Activated naive CD4-positive, alpha-beta T cell treated with anti-CD3 and anti-CD28 coated beads, Interleukin-2, amount 50 U/mL, for 24 hours (primary cell): Measurements from ENCODE around the gene ANKRD66.
"Not testable (repeated sequence)": the region's sequence is repeated elsewhere in the genome, so short reads cannot be mapped to it uniquely, and the experiment has no call there.

Source experiments
- H3K27ac Mint-ChIP-seq: one replicate; pipeline ENCODE4 v1.8.0; 2021; ENCODE audit warnings: mild to moderate bottlenecking, mixed read lengths
- H3K27me3 Mint-ChIP-seq: one replicate; pipeline ENCODE4 v1.8.0; 2021; ENCODE audit warnings: mixed read lengths
- H3K36me3 Mint-ChIP-seq: one replicate; pipeline ENCODE4 v1.8.0; 2021; ENCODE audit warnings: mixed read lengths
- H3K4me1 Mint-ChIP-seq: one replicate; pipeline ENCODE4 v1.8.0; 2021; ENCODE audit warnings: mixed read lengths
- H3K4me3 Mint-ChIP-seq: one replicate; pipeline ENCODE4 v1.8.0; 2021; ENCODE audit warnings: mild to moderate bottlenecking, mixed read lengths
- H3K9me3 Mint-ChIP-seq: one replicate; pipeline ENCODE4 v1.8.0; 2021; ENCODE audit warnings: mixed read lengths

Gene ANKRD66

DNA sequence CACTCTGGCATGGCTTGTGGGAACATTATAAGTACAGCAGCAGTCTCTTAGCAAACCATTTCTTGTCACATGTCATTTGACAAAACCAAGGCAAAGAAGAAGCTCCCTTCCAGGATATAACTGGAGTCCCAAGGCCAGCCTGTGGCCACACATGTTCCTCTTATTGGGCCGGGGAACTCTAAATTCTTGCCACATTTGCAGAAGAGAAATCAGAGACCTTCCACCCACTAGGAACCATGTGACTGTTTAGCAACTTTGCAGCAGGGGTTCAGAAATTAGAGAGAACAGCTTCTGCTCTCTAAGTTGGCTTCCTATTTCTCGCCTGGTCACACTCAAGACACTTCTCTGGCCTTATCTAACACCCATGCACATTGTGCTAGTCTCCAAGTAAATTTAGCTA, 26.0 kb downstream of the ANKRD66 start:
- Mint-ChIP-seq H3K27ac (no peak overlapping the region), H3K36me3 (no peaks in the 10 kb centered on the region), H3K9me3 (no peaks in the 10 kb centered on the region), H3K4me3 (no peak overlapping the region), H3K4me1 (no peaks in the 10 kb centered on the region), H3K27me3 (peaks cover 2% of the 10 kb centered on the region)

DNA sequence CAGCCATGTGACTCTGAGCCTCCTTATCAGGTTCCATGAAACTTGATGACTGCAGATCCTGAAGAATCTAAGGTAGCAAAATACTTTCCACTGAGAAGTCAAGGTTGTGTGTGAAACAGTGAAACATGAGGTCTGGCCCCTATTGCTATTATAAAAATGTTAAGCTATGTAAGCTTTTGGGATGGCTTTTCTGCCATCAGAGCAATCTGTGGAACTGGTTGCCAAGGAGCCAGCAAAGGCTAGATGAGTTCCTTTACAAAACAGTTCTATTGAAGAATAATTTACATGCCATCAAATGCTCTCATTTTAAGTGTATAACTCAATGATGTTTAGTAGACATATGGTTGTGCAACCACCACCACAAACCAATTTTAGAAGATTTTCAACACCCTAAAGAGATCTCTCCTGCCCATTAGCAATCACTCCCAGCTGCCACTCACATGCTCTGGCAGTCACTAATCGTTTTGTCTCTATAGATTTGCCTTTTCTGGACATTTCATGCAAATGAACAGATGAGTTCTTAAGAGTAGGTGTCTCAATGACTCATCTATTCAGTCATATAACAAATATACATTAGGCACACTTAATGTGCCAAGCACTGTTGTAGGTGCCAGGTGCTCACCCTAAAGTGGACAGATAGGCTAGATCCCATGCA, 26.6 kb downstream of the ANKRD66 start:
- peaks cover 2% of the 10 kb centered on the region for H3K27me3 Mint-ChIP-seq
- H3K27ac Mint-ChIP-seq, result no peak overlapping the region
- no peaks in the 10 kb centered on the region for H3K36me3 Mint-ChIP-seq
- H3K4me1 Mint-ChIP-seq, result no peaks in the 10 kb centered on the region
- H3K9me3 Mint-ChIP-seq, result no peaks in the 10 kb centered on the region
- H3K4me3 Mint-ChIP-seq, result no peak overlapping the region

DNA sequence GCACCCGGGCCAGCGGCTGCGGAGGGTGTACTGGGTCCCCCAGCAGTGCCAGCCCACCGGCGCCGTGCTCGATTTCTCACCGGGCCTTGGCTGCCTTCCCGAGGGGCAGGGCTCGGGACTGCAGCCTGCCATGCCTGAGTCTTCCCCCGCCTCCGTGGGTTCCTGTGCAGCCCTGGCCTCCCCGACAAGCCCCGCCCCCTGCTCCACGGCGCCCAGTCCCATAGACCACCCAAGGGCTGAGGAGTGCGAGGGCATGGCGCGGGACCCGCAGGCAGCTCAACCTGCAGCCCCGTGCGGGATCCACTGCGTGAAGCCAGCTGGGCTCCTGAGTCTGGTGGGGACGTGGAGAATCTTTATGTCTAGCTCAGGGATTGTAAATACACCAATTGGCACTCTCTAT, 28.0 kb downstream of the ANKRD66 start:
- not testable (repeated sequence) for H3K36me3 Mint-ChIP-seq, H3K27ac Mint-ChIP-seq, H3K27me3 Mint-ChIP-seq, H3K9me3 Mint-ChIP-seq, H3K4me1 Mint-ChIP-seq, H3K4me3 Mint-ChIP-seq

DNA sequence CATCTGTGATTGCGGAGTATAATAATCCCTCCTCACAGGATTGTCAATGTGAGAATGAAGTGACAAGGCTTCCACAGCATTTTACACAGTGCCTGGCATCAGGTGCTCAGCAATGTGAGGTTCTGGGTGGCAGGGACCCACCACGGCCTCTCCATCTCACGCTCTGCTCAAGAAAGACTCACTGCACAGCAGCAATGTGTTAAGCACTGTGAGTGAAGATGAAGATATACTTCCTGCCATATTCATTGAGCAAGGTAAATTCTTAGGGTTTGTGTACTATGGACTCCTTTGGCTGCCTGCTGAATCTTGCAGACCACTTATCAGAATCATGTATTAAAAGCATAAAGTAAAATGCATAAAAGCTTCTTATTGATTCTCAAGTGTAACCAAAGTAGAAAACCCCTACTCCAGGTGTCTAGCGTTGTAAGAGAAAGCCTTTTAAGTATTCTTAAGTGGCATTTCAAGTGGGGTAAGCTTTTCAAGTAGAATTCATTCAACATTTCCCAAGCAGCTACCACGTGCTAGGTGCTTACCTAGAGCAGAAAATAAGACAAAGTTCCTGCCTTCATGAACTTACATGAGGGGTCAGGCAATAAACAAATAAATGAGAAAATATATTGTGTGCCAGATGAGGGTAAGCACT, 29.5 kb downstream of the ANKRD66 start:
- Mint-ChIP-seq H3K27ac (no peak overlapping the region), H3K9me3 (no peaks in the 10 kb centered on the region), H3K27me3 (no peaks in the 10 kb centered on the region), H3K36me3 (no peaks in the 10 kb centered on the region), H3K4me1 (no peaks in the 10 kb centered on the region), H3K4me3 (no peak overlapping the region)

DNA sequence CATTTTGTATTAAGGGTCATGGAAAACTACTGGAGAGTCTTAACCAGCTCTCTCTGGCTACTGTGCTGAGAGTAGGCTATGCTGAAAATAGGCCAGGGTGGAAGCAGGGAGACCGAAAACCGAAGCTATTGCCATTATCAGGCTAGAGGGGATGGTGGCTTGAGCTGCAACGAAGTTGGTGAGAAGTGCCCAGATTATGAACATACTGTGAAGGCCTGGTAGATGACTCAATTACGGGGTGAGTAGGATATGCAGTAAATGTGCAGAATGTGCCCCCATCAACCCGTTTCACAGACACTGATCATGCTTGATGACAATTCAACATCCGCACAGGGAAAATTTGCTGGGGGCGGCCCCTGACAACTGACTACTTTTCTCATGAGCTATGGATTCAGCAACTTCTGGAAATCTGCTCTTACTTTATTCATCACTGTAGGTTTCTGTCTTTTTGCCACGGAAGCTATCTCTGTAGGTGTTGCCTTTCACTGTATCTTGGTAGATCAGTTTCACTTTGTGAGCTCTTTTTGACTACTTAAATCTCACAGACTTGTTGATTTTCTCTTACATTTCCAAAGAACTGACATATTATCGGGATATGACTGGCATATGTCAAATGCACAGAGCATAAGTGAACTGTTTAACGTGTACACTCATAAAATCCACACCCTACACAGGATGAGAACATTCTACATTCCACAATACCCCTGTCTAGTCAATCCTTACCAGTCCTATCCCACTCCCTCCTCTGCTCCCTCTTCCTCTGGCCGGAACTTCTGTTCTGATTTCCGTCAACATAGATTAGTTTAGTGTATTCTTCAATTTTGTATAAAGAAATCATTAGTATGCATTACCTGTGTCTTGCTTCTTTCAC, 31.0 kb downstream of the ANKRD66 start:
- Mint-ChIP-seq H3K4me3 (no peak overlapping the region), H3K4me1 (no peaks in the 10 kb centered on the region), H3K9me3 (no peaks in the 10 kb centered on the region), H3K36me3 (no peaks in the 10 kb centered on the region), H3K27ac (no peak overlapping the region), H3K27me3 (no peaks in the 10 kb centered on the region)

DNA sequence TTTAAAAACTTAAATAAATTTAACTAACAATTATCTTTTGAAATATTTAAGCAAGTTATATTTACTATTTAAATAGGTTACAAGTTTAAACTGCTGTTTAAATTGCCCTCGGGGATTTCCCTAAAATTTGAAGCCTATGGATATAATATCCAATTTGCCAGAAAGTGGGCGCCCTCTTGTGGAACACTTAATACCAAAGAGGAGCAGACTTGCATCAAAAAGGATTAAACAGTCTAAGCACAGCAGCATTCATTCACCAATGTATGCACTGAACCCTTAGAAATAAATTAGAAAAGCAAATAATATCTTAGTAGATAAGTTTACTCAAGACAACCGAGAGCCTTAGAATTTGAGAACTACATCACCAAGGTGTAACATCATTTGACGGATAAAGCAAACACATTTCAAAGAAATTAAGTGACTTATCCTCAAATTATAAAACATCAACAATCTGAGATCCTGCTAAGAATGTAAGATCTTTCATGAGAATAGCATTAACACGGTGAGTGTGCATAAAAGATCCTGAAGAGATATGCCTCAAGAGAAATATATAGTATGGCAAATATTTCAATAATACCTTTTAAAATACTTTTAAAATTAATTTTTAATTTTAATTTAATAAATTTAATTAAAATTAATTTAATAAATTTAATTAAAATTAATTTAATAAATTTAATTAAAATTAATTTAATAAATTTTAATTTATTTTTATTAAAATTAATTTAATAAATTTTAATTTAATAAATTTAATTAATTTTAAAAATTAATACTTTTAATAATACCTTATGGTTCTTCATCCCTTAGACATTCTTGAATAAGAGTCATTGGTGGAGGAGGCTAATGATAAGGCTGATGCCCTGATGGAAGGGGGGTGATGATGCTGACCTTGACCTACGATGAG, 35.0 kb downstream of the ANKRD66 start:
- Mint-ChIP-seq H3K4me1 (no peaks in the 10 kb centered on the region), H3K27ac (no peak overlapping the region), H3K4me3 (no peak overlapping the region)

DNA sequence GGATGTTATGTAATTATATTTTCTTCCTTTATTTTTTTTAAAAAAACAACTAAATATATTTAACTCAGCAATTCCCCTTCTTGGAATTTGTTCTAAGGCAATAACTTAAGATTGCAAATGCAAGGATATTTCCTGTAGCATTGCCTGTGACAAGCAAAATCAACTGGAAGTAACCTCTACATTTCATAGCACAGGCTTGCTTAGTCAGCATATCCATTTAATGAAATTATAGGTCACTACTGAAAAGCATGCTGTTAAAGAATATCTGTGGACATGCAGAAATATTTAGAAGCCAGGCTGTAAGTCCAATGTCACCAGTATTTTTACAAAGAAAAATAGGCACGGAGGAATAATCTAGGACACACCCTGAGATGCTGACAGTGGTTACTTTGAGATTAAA, 37.8 kb downstream of the ANKRD66 start:
- H3K36me3 Mint-ChIP-seq, result no peaks in the 10 kb centered on the region
- H3K4me3 Mint-ChIP-seq, result no peak overlapping the region
- peaks cover 5% of the 10 kb centered on the region for H3K27me3 Mint-ChIP-seq
- no peaks in the 10 kb centered on the region for H3K4me1 Mint-ChIP-seq
- H3K9me3 Mint-ChIP-seq, result no peaks in the 10 kb centered on the region
- no peak overlapping the region for H3K27ac Mint-ChIP-seq

More for the DNA sequence above, 35.0 kb downstream of the ANKRD66 start:
- Mint-ChIP-seq H3K27me3 (peaks cover 2% of the 10 kb centered on the region), H3K9me3 (no peaks in the 10 kb centered on the region), H3K36me3 (no peaks in the 10 kb centered on the region)

DNA sequence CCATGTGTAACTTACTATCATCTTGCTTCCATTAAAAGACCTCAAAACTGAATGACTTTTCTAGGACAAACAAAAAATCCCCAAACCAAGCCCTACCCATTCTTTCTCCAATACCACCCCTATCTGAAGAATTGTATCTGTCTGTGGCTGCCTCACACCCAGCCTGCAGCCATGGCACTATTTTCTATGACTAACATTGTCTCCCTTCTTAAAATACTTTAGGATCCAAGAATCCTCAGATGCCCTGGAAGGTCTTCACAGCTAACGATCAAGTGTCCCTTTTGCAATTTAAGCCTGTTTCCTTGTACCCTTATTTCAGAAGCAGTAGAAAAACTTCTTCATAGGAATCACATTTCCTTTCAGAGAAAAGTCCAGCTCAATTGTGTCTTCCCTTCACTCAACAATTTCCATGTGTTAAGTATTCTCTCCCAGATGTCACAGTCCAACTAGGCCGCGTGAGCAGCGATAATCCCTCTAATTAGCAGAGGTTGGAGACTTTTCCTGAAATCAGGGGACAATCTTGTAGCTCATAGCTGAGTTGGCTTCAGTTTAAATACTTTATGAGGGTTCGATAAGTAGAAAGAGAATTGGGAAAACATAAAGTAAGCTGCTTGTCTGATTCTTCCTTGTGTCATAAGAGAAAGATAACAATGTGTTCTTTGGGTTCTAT, 41.3 kb downstream of the ANKRD66 start:
- Mint-ChIP-seq H3K4me3 (no peak overlapping the region), H3K4me1 (no peaks in the 10 kb centered on the region), H3K9me3 (no peaks in the 10 kb centered on the region), H3K27ac (no peak overlapping the region), H3K27me3 (peaks cover 5% of the 10 kb centered on the region), H3K36me3 (no peaks in the 10 kb centered on the region)

DNA sequence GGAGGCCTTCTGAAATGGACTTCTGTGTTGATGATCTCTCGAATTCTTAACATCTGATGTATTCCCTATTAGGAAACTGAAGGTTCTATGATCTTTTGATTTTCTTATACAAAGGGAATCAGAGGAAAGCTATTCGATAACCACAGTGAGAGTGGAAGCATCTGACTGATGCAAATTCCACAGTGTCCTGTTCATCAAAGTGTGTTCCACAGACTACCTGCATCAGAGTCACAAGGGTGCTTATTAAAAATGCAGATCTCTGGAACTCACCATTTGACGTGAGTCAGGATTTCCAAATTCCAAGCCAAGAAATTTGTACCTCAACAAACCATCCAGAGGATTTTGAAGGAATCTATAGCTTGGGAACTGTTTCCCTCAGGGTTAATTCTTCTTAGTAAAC, 42.1 kb downstream of the ANKRD66 start:
- H3K27me3 Mint-ChIP-seq, result peaks cover 5% of the 10 kb centered on the region
- no peaks in the 10 kb centered on the region for H3K4me1 Mint-ChIP-seq
- no peak overlapping the region for H3K4me3 Mint-ChIP-seq
- H3K27ac Mint-ChIP-seq, result no peak overlapping the region
- no peaks in the 10 kb centered on the region for H3K9me3 Mint-ChIP-seq
- no peaks in the 10 kb centered on the region for H3K36me3 Mint-ChIP-seq

DNA sequence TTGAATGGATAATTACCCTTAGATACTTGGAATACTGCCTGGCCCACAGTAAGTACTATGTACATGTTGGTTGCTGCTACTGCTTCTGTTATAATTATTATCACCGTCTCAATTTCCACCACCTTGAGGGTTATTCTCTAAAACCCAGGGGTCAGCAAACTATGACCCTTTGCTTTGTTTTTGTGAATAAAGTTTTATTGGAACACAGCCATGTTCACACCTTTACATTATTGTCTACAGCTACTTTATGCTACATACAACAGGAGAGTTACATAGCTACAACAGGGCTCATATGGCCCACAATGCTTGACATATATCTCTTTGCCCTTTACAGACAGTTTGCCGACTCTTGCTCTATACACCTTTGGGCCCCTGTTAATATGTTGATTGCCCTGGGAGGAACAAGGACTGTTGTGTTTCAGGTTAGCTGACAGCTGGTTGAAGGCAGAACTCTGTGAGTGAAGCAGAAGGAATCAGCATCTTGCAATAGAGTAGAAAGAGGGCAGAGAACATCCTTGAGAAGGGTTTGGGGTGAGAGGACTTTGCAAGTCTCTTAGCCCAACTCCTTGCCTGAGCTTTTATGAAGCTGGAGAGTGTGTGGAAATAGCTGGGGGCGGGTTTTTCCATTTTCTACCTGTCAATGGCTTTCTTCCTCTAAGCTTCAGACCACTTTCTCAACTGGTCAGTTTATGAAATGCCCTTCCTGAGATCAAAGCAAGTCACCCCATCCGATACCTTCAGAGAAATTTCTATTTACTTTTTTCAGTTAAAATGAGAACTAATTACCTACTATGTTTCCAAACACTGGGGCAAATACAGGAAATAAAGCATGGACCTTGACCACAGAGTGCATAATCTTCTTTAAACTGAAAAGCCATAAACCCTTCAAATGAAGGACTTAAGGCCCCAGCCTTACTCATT, 43.0 kb downstream of the ANKRD66 start:
- H3K9me3 Mint-ChIP-seq, result no peaks in the 10 kb centered on the region
- no peaks in the 10 kb centered on the region for H3K4me1 Mint-ChIP-seq
- H3K4me3 Mint-ChIP-seq, result no peak overlapping the region
- peaks cover 5% of the 10 kb centered on the region for H3K27me3 Mint-ChIP-seq
- no peak overlapping the region for H3K27ac Mint-ChIP-seq
- no peaks in the 10 kb centered on the region for H3K36me3 Mint-ChIP-seq

DNA sequence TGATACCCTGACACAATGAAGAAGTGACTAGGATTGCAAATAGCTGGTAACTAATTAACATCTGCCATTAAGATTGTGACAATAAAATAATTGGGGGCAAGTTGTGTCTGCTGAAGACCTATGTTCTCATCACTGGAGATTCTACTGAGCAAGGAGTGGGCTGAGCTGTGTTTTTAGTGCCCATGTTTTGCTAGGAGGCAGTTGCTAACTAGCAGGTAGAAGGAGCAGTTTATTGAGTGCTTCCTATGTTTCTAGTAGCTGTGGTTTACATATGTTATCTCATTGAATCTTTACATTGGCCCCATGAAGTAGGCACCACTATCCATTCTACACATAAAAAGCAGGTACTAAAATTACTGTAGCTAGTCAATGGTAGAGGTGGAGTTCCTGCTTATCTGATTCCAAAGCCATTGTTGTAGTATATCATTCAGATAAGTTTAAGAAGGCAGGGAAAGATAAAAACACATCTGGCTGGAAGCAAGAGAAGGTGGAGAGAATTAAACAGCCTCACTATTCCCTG, 43.7 kb downstream of the ANKRD66 start:
- no peaks in the 10 kb centered on the region for H3K9me3 Mint-ChIP-seq
- H3K27me3 Mint-ChIP-seq, result peaks cover 5% of the 10 kb centered on the region
- no peak overlapping the region for H3K27ac Mint-ChIP-seq
- no peaks in the 10 kb centered on the region for H3K4me1 Mint-ChIP-seq
- H3K36me3 Mint-ChIP-seq, result no peaks in the 10 kb centered on the region
- H3K4me3 Mint-ChIP-seq, result no peak overlapping the region

DNA sequence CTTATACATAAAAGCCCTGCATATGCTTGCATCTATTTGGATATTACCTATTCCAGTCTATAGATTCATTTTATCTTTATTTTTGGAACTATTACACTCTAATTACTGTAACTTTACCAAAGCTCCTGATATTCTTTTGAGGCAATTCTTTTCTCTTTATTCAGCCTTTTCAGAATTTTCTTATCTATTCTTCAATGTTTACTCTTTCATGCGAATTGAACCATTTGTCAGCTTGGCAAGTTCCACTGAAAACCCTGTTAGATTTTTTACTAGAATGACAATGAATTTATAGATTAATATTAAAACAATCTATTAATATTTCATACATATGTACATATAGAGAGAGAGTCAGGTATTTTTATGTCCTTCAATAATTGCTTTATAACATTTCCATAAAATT, 45.9 kb downstream of the ANKRD66 start:
- H3K27ac Mint-ChIP-seq, result no peak overlapping the region
- no peaks in the 10 kb centered on the region for H3K4me1 Mint-ChIP-seq

DNA sequence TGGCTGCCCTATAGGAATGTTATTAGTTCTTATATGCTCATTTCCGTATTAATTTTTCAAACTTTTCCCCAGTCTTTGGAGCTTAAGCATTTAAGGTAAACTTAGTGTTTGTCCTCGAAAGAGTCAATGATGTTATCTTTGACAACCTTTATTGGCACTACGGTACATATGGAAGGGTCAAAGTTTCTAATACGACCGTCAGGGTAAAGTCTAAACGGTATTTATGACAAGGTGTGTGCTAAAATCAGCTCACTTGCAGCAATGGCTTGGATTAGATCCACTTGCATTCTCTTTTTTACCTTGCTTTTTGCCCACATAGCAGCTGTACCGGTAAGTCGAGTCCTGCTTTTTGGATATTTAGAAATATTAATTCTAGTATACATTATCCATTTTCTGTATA, 46.4 kb downstream of the ANKRD66 start, which contains the start of gene MEP1A:
Gene MEP1A, plus strand, starts transcription at position 252 of the 400 bp plus-strand sequence. Its CDS starts 10 bp downstream, at position 262.
- Mint-ChIP-seq H3K9me3 (no peaks in the 10 kb centered on the region), H3K4me1 (no peaks in the 10 kb centered on the region), H3K27ac (no peak within 1 kb of the TSS), H3K4me3 (no peak within 1 kb of the TSS), H3K36me3 (no peaks in the 10 kb centered on the region), H3K27me3 (peaks cover 4% of the 10 kb centered on the region)

More for the DNA sequence above, 45.9 kb downstream of the ANKRD66 start:
- no peak overlapping the region for H3K4me3 Mint-ChIP-seq
- no peaks in the 10 kb centered on the region for H3K9me3 Mint-ChIP-seq
- H3K27me3 Mint-ChIP-seq, result peaks cover 7% of the 10 kb centered on the region
- no peaks in the 10 kb centered on the region for H3K36me3 Mint-ChIP-seq

DNA sequence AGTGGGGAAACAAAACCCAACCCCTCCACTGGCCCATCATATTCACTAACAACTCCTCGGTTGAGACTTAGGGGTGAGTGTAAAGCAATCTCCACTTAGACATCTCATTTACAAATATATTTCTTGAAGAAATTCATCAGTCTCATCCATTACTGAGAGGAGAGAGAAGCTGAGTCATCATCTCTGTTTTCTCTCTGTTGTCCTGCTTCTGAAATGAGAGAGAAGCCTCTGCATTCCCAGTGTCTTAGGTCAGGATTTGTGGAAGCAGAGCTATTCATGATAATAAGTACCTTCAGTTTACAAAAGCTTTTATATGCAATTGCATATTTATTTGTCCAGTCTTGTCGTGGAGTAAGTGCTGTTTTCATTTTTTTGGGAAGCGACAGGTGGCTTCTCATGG, 47.3 kb downstream of the ANKRD66 start:
- Mint-ChIP-seq H3K36me3 (no peaks in the 10 kb centered on the region), H3K27ac (no peak overlapping the region), H3K9me3 (no peaks in the 10 kb centered on the region), H3K27me3 (peaks cover 5% of the 10 kb centered on the region), H3K4me3 (no peak overlapping the region), H3K4me1 (no peaks in the 10 kb centered on the region)
